ENCODE measurements around the gene FAM24B.

DNA sequence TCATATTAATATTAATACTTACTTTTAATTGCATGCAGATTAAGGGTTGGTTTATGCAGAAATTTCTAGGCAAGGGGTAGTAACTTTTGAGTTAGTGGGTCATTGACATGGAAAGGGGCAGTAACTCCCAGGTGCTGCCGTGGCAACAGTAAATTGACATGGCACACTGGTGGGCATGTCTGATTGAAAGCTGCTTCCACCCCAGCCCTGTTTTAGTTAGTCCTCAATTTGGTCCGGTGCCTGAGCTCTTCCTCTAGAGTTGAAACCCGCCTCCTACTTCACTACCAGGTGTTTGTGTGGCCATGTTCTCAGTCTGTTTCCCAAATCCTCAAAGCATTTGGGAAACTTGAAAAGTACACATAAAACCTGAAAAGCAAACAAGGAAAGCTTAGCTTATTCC is 52.1 kb downstream of the FAM24B start:
- TF ChIP-seq, protein P1, sequence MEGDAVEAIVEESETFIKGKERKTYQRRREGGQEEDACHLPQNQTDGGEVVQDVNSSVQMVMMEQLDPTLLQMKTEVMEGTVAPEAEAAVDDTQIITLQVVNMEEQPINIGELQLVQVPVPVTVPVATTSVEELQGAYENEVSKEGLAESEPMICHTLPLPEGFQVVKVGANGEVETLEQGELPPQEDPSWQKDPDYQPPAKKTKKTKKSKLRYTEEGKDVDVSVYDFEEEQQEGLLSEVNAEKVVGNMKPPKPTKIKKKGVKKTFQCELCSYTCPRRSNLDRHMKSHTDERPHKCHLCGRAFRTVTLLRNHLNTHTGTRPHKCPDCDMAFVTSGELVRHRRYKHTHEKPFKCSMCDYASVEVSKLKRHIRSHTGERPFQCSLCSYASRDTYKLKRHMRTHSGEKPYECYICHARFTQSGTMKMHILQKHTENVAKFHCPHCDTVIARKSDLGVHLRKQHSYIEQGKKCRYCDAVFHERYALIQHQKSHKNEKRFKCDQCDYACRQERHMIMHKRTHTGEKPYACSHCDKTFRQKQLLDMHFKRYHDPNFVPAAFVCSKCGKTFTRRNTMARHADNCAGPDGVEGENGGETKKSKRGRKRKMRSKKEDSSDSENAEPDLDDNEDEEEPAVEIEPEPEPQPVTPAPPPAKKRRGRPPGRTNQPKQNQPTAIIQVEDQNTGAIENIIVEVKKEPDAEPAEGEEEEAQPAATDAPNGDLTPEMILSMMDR (IDR thresholded peaks at IDR 0.05) = no peak
- TF ChIP-seq POLR2A (IDR thresholded peaks at IDR 0.05) (no peak), EP300 (IDR thresholded peaks at IDR 0.05) (no peak)

Data from tibial nerve (tissue), 4 donors.